Activated T-cell treated with anti-CD3 and anti-CD28 coated beads, Interleukin-2, amount 50 U/mL, for 72 hours (primary cell): ENCODE measurements around the gene ACOXL. TPM values are rescaled to one million over a fixed set of nuclear protein-coding genes. Genes with fewer than 3 reads are reported as not detected.

Experiments used
- ATAC-seq, 2 donors: fragments of 150-1000 bp; cut with Tn5 transposase; replicated peaks in 1 of 2; 2 replicates each; pipeline ENCODE4 v1.10.0; 2021; ENCODE audit warnings: moderate library complexity in 2 of 2, mild to moderate bottlenecking in 1 of 2
- DNase-seq, 2 donors: peaks; one replicate each; pipeline ENCODE4 v3.0.0; 2021 to 2022; ENCODE audit warnings: mixed read lengths in 1 of 2
- H3K27ac Mint-ChIP-seq: one replicate; pipeline ENCODE4 v1.8.0; 2022; ENCODE audit warnings: mild to moderate bottlenecking, moderate library complexity, mixed read lengths
- H3K27me3 Mint-ChIP-seq: one replicate; pipeline ENCODE4 v1.8.0; 2022; ENCODE audit warnings: low read depth, mixed read lengths
- H3K36me3 Mint-ChIP-seq, 2 donors: one replicate each; pipeline ENCODE4 v1.8.0; 2022; ENCODE audit warnings: mixed read lengths in 2 of 2, mild to moderate bottlenecking in 1 of 2; ENCODE audit not compliant: insufficient read depth in 2 of 2
- H3K4me1 Mint-ChIP-seq: one replicate; pipeline ENCODE4 v1.8.0; 2022; ENCODE audit warnings: low read depth, mixed read lengths
- H3K4me3 Mint-ChIP-seq, 2 donors: one replicate each; pipeline ENCODE4 v1.8.0; 2022; ENCODE audit warnings: mild to moderate bottlenecking in 2 of 2, mixed read lengths in 2 of 2, moderate library complexity in 2 of 2
- H3K9me3 Mint-ChIP-seq, 2 donors: one replicate each; pipeline ENCODE4 v1.8.0; 2022; ENCODE audit warnings: mixed read lengths in 2 of 2
- total RNA-seq, 2 donors: library from RNA; stranded (reverse); gene quantifications; one replicate each; pipeline ENCODE4 v1.2.3, GENCODE V29; 2022

Gene ACOXL
- total RNA-seq, 2 donors from 2014 or later = 0.19 to 0.44 TPM

DNA sequence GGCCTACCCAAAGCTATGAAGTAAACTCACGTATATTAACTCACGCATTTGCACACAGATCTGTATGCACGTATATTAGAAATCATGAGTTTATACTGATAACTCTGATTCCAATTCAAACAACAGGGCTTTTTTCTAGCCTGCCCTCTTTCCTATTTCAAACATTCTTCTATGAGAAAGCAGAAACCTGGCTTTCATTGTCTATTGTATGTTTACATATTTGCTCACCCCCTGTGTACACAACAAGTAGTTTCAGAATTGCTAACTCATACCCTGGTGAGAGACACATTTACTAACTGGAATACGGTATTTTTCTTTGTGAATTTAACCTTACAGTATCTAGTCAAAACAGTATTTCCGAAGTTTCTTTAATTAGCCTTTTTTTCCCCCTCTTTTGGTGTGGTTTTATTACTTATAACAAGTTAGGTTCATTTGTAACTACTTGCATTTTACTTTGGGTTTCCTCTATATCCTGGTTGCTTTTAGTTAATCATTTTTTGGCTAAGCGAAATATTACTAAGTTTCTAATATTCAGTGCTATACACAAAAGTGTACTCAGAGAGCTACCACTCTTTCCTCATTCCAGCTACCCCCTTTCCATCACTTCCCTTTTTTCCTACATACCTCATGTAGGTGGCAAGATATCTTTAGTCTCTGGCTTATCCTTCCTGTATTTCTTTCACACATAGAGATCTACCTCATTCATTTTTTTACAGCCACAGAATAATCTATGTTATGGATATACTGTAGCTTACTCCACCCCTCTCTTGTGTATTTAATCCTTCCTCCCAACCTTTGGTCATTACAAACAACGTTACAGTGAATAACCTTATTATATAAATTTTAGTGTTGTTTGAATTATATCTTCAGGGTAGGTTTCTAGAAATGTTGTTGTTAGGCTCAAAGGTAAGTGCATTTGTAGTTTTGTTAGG is 275.6 kb downstream of the ACOXL start:
- peaks cover 0 to 4% of the 10 kb centered on the region in 2 donors for H3K9me3 Mint-ChIP-seq
- H3K27me3 Mint-ChIP-seq = peaks cover 50% of the 10 kb centered on the region
- peaks cover 4 to 6% of the 10 kb centered on the region in 2 donors for H3K36me3 Mint-ChIP-seq
- no peak overlapping the region for H3K4me3 Mint-ChIP-seq
- ATAC-seq = no peak
- no peak overlapping the region for H3K27ac Mint-ChIP-seq
- H3K4me1 Mint-ChIP-seq = peaks cover 6% of the 10 kb centered on the region
- DNase-seq = no peak

DNA sequence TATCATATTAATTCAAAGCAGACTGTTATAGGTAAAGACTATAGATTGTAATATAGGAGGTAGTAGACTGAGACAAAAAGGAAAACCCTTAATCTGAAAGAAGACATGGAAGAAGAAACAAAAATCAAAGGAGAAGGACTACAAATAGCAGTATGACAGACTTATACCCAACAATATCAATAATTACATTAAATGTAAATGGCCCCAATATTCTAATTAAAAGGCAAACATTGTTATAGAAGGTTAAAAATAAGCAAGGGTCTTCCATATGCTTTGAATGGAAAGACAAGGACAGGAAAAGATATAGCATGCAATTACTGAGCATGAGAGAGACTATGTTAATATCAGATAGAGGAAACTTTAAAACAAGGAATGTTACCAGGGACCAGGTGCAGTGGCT is 278.8 kb downstream of the ACOXL start:
- Mint-ChIP-seq H3K27ac (no peak overlapping the region), H3K36me3 (peaks cover 4 to 9% of the 10 kb centered on the region in 2 donors), H3K27me3 (peaks cover 34% of the 10 kb centered on the region), H3K4me3 (no peak overlapping the region), H3K9me3 (peaks cover 0 to 4% of the 10 kb centered on the region in 2 donors), H3K4me1 (peaks cover 10% of the 10 kb centered on the region)
- ATAC-seq = no peak
- DNase-seq = no peak

DNA sequence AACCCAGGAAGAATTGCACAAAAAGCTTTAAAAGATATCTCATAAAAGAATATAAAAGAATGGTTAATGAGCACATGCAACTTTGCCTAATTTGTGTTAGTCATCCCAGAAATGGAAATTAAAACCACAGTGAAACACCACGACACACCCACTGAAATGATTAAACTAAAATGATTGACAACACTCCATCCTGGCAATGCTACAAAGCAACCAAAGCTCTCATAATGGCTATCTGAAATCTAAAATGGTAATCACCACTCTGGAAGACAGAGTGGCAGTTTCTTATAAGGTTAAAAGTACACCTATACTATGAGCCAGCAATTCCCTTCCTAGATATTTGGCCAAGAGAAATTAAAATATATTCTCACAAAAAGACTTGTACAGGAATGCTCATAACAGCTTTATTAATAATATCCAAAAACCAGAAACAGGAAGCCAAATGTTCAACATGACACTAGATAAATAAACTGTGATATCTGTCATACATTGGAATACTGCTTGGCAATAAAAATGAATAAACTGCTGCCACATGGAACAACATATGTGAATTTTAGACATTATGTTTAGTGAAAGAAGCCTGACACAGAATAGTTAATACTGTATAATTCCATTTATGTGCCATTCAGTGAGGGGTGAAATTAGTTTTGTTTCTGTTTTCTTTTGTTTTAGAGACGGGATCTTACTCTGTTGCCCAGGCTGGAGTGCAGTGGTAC is 283.1 kb downstream of the ACOXL start:
- ATAC-seq (no peak), DNase-seq (no peak)
- no peak overlapping the region for H3K4me3 Mint-ChIP-seq
- H3K27me3 Mint-ChIP-seq = peaks cover 31% of the 10 kb centered on the region
- no peak overlapping the region for H3K27ac Mint-ChIP-seq
- H3K9me3 Mint-ChIP-seq = peaks cover 0 to 4% of the 10 kb centered on the region in 2 donors
- H3K36me3 Mint-ChIP-seq = peaks cover 4 to 7% of the 10 kb centered on the region in 2 donors
- peaks cover 10% of the 10 kb centered on the region for H3K4me1 Mint-ChIP-seq

DNA sequence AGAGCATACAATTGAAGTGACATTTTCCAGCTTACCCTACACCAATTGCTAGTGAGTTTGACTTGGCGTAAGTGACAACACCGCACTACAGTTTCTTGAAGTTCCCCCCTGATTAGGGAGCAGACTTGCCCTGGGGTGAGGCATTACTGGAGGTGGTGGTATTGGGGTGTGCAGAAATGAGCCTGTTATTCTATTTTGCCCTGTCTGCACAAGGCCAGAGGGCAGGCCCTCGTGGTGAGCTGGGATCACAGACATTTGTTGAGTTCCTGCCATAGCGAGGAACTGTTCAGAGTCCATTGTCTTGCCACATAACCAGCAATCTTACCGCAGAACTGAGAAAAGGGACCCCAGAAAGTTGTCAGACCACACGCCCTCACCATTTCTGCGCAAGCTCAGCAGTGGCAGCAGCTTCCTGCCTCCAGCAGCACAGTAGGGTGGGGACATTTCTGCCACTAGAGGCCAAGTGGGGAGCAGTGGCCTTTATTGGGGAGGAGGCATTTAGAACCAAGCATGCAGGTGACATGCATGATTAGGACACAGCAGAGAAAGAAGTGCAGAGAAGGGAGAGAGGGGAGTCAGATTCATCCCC is 284.8 kb downstream of the ACOXL start:
- no peak for DNase-seq
- peaks cover 2 to 4% of the 10 kb centered on the region in 2 donors for H3K36me3 Mint-ChIP-seq
- no peaks in the 10 kb centered on the region for H3K9me3 Mint-ChIP-seq
- H3K27ac Mint-ChIP-seq = no peak overlapping the region
- no peak overlapping the region for H3K4me3 Mint-ChIP-seq
- peaks cover 10% of the 10 kb centered on the region for H3K4me1 Mint-ChIP-seq
- peaks cover 45% of the 10 kb centered on the region for H3K27me3 Mint-ChIP-seq
- no peak for ATAC-seq

DNA sequence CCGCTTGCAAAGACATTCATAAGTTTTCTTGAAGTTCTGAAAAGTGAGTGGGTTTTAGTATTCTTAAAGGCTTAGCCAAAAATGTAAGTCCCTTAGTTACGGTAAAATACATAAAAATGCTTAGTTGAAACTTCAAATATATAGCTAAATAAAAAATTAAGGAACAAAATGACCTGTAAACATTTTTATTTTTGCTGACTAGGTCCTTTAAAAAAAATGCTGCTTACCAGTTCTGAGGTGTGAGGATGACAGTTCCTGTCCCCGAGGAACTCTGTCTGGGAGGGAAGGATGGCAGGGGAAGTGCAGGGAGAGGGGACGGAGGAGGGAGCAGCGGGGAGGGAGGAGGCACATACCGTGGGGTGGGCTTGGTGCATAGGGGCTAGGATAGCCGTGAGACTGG is 285.5 kb downstream of the ACOXL start:
- ATAC-seq (no peak), DNase-seq (no peak)
- Mint-ChIP-seq H3K9me3 (no peaks in the 10 kb centered on the region), H3K27me3 (peaks cover 52% of the 10 kb centered on the region), H3K4me1 (peaks cover 10% of the 10 kb centered on the region), H3K27ac (no peak overlapping the region), H3K36me3 (peaks cover 0 to 4% of the 10 kb centered on the region in 2 donors), H3K4me3 (no peak overlapping the region)

DNA sequence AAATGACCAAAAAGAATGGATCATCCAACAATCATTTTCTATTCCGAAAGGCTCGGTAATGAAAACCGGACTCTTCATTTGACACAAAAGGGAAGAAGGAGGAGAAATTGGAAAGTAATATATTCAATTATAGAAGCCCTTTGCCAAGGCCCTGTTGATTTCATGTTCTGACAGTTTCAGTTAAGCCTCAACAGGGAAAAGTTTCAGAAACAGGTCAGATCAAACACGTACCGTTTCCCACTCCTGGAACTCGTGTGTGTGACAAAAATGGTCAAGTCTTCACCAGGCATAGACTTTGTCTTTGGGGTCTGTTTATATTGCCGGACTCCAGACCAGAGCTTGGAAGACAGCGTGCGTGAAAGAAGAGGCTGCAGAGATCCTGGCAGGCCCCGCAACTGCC is 287.0 kb downstream of the ACOXL start:
- DNase-seq (no peak), ATAC-seq (no peak)
- Mint-ChIP-seq H3K27me3 (peaks cover 59% of the 10 kb centered on the region), H3K36me3 (no peaks in the 10 kb centered on the region), H3K4me3 (no peak overlapping the region), H3K27ac (no peak overlapping the region), H3K9me3 (no peaks in the 10 kb centered on the region), H3K4me1 (peaks cover 10% of the 10 kb centered on the region)

DNA sequence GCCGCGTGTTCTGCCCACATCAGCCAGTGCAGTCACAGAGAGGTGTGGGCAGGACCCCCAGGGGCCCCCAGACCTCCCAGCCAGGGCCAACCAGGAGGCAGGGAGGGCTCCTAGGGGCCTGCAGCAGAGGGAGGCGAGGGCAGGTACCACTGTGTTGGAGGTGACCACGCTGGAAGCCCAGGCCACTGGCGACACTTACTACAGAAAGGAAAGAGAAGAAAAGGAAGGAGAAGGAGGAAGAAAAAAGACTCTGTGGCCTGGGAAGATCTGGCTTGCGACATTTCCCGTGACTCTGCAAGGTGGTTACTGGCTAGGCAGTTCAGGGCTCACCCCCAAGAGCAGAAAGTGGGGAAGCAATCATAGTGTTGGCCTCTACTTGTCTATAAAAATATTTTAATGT is 290.3 kb downstream of the ACOXL start:
- peaks cover 9% of the 10 kb centered on the region for H3K4me1 Mint-ChIP-seq
- peaks cover 0 to 2% of the 10 kb centered on the region in 2 donors for H3K36me3 Mint-ChIP-seq
- ATAC-seq (no peak), DNase-seq (no peak)
- H3K27me3 Mint-ChIP-seq = peaks cover 55% of the 10 kb centered on the region
- no peak overlapping the region for H3K4me3 Mint-ChIP-seq
- no peaks in the 10 kb centered on the region for H3K9me3 Mint-ChIP-seq
- H3K27ac Mint-ChIP-seq = no peak overlapping the region

DNA sequence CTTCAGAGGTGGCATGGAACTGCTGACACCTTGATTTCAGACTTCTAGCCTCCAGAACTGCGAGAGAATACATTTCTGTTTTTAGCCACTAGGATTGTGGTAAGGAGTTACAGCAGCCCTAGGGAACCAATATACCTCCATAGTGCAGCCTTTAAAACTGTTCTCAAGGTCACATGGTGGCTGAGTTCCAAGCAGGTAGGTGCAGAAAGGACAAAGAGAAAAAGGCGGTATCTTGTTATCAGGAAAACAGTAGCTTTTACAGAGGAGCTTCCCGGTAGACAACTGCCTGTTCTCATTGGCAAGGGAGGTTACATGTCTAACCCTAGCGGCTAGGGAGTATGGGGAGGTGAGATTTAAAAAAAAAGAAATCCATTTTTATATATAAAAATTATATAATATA is 292.1 kb downstream of the ACOXL start:
- Mint-ChIP-seq H3K4me1 (peaks cover 9% of the 10 kb centered on the region), H3K27me3 (peaks cover 55% of the 10 kb centered on the region), H3K9me3 (peaks cover 0 to 1% of the 10 kb centered on the region in 2 donors), H3K4me3 (no peak overlapping the region), H3K27ac (no peak overlapping the region), H3K36me3 (peaks cover 0 to 6% of the 10 kb centered on the region in 2 donors)
- no peak for DNase-seq
- ATAC-seq = no peak

DNA sequence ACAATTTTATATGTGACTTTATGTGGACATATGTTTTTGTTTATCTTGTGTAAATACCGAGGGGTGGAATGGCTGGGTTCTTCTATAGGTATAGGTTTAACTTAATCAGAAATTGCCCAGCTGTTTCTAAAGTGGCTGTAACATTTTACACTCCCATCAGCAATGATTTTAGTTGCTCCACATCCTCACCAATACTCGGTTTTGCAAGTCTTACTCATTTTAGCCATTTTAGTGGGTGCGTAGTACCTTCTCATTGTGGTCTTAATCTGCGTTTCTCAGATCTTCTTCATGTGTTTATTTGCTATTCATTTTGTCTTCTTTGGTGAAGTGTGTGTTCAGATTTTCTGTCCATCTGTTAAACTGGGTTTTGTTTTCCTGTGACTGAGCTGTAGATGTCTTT is 292.9 kb downstream of the ACOXL start:
- peak; percentile 65 to 89 for ATAC-seq
- Mint-ChIP-seq H3K9me3 (peaks cover 0 to 1% of the 10 kb centered on the region in 2 donors), H3K4me1 (peaks cover 13% of the 10 kb centered on the region), H3K27me3 (peaks cover 57% of the 10 kb centered on the region), H3K36me3 (peaks cover 0 to 6% of the 10 kb centered on the region in 2 donors), H3K27ac (no peak overlapping the region), H3K4me3 (no peak overlapping the region)
- DNase-seq = no peak

DNA sequence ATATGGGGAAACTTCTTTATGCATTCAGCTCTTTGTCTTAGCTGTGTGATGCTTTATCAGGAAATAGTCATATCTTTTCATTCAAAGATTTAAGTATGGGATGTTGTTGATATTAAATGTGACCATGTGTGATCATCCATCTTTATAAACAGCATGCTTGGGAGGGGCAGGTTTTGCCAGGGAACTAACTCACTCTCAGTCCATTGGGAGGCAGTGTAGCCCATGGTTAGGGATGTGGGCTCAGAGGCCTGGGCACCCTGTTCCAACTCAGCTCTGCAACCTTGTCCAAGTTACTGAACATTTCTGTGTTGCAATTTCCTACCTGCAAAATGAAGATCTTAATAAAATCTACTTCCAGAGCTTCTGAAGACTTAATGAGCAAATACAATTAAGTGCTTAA is 296.3 kb downstream of the ACOXL start:
- DNase-seq = no peak
- H3K4me3 Mint-ChIP-seq = no peak overlapping the region
- peaks cover 57% of the 10 kb centered on the region for H3K27me3 Mint-ChIP-seq
- H3K36me3 Mint-ChIP-seq = peaks cover 0 to 6% of the 10 kb centered on the region in 2 donors
- H3K9me3 Mint-ChIP-seq = peaks cover 0 to 1% of the 10 kb centered on the region in 2 donors
- peaks cover 32% of the 10 kb centered on the region for H3K4me1 Mint-ChIP-seq
- H3K27ac Mint-ChIP-seq = no peak overlapping the region
- ATAC-seq = no peak

DNA sequence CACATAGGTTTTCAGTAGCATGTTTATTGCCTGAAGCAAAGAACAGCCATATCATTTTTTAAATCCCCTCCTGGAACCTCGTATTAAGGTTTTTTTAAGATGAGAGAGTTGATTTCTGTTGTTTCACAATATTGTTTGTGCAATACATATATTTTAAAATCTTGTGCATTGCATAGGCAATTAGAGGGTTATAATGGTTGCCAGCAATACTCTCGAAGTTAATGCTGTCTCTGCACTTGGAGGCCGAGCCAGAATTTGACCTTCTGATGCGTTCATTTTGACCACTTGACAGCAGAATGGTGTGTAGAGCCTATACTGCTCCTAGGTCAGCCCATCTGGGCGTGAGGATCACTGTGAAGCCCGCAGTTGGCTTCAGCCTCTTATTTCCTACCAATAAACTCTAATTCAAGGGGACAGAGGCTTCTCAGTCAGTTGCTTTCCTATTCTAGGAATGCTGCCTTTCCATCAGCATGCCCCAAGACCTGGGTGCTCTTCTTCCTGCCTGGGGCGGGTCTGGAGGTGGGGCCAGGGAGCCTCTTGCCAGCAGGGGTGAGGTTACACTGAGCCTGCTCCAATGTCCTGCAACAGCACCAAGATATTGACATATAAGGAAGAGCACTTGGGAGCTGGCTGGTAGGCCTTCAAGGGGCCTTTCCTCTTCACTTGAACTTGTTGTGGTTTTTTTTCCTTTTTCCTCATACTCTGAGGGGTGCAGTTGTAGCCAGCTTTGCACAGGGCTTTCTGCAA is 297.0 kb downstream of the ACOXL start:
- H3K27me3 Mint-ChIP-seq = peaks cover 57% of the 10 kb centered on the region

DNA sequence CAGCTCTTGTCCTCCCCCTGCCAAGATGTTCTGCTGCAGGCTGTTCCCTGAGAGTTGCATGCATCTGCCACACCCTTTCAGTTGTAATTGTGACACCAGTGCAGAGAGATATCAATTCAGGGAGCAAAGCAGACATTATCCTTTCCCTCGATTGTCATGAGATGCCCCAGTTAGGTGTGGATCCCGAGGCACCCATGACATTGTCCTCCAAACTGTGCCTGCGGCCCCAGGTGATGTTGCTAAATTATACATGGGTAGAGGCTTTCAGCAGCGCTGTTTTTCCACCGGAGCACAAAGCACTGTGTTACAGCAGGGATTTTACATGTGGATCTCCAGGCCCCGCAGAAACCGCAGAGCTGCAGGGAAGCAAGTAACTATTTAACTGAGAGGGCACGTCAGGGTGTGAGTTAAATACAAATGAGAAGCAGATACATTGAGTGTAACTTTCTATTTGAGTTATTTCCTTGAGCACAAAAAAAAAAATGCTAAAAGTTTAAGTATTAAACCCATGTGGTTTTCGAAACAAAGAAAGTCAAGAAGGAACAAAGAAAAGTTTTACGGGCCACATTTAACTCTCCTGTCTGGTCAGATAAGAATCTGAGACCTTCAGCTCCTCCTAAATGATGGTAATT is 298.0 kb downstream of the ACOXL start:
- ATAC-seq (peak in 1 of 2 donors; percentile 41), DNase-seq (no peak)
- Mint-ChIP-seq H3K9me3 (peaks cover 0 to 1% of the 10 kb centered on the region in 2 donors), H3K27me3 (peaks cover 57% of the 10 kb centered on the region), H3K36me3 (peaks cover 0 to 6% of the 10 kb centered on the region in 2 donors), H3K4me3 (peak overlapping the region in 1 of 2 donors; percentile 1), H3K27ac (no peak overlapping the region), H3K4me1 (peaks cover 29% of the 10 kb centered on the region)

More for the DNA sequence above, 297.0 kb downstream of the ACOXL start:
- Mint-ChIP-seq H3K27ac (no peak overlapping the region), H3K9me3 (peaks cover 0 to 1% of the 10 kb centered on the region in 2 donors), H3K36me3 (peaks cover 0 to 6% of the 10 kb centered on the region in 2 donors), H3K4me3 (no peak overlapping the region), H3K4me1 (peaks cover 33% of the 10 kb centered on the region)
- no peak for ATAC-seq
- no peak for DNase-seq
